Endothelial cell of umbilical vein (primary cell): ENCODE data around the gene ITGB1BP1. TPM values are rescaled to one million over a fixed set of nuclear protein-coding genes. Genes with fewer than 3 reads are reported as not detected.

ENCODE experiments used
- BruUV-seq: library from RNA; stranded (reverse); fragments of 400-500 nt; replicated peaks from 2 replicates; lab custom pipeline; 2021; lab: Mats Ljungman, UMichigan
- CTCF ChIA-PET: fragments of 300-600, 350-600 bp; sonication (Branson Sonifier 250); formaldehyde crosslinking; loops from one replicate; lab custom pipeline; 2021; ENCODE audit warnings: antibody characterized with exemption, inconsistent platforms; lab: Charles Lee
- POLR2A ChIA-PET: fragments of 300-600, 350-600 bp; sonication (Branson Sonifier 250); formaldehyde crosslinking; loops from one replicate; lab custom pipeline; 2021; ENCODE audit warnings: antibody characterized with exemption, inconsistent platforms; lab: Charles Lee
- DNase-seq: peaks from one replicate; pipeline ENCODE4 v3.0.0-alpha.2; 2011; ENCODE audit warnings: low read depth, low spot score
- FAIRE-seq: peaks from 2 replicates; lab custom pipeline; 2011; peaks lifted over from hg19 to GRCh38; lab: Jason Lieb, UNC
- H2AFZ ChIP-seq: 2 replicates; pipeline ENCODE4 v1.6.0; 2012; ENCODE audit warnings: low read depth, low read length, control low read depth, inconsistent platforms
- H3K27ac ChIP-seq: 2 replicates; pipeline ENCODE4 v1.5.1; 2011; ENCODE audit warnings: low read depth, mild to moderate bottlenecking, control low read depth, low read length, moderate library complexity; ENCODE audit not compliant: insufficient read depth
- H3K27me3 ChIP-seq, 2 experiments: 2 replicates each; pipeline versions ENCODE4 v1.6.0 to v1.6.1; 2011; ENCODE audit warnings: low read length in 2 of 2, mixed read lengths in 1 of 2; ENCODE audit not compliant: control insufficient read depth in 2 of 2, insufficient read depth in 2 of 2
- H3K36me3 ChIP-seq, 2 experiments: 2 replicates in 1 of 2; 3 replicates in 1 of 2; pipeline ENCODE4 v1.5.1; 2011; ENCODE audit warnings: low read length in 2 of 2, mild to moderate bottlenecking in 1 of 2, moderate library complexity in 1 of 2; ENCODE audit not compliant: control insufficient read depth in 2 of 2, insufficient read depth in 2 of 2; ENCODE audit errors: extremely low read depth in 1 of 2
- H3K4me1 ChIP-seq: 3 replicates; pipeline ENCODE4 v1.5.1; 2011; ENCODE audit warnings: mild to moderate bottlenecking, low read length; ENCODE audit not compliant: control insufficient read depth, insufficient read depth; ENCODE audit errors: extremely low read depth
- H3K4me2 ChIP-seq: 2 replicates; pipeline ENCODE4 v1.6.1; 2011; ENCODE audit warnings: low read length, control low read depth, mixed read lengths; ENCODE audit not compliant: insufficient read depth
- H3K4me3 ChIP-seq, 3 experiments: fragments of 200-600 bp in 1 of 3; sonication (generic), shearing (Covaris generic) in 1 of 3; replicated peaks in 1 of 3; 2 replicates each; pipeline ENCODE4 v1.5.1; 2011 to 2016; ENCODE audit warnings: control low read depth in 3 of 3, low read length in 3 of 3, mild to moderate bottlenecking in 2 of 3, inconsistent platforms in 1 of 3, low read depth in 1 of 3, moderate library complexity in 1 of 3; ENCODE audit not compliant: insufficient read depth in 1 of 3
- H3K79me2 ChIP-seq: 2 replicates; pipeline ENCODE4 v1.6.0; 2012; ENCODE audit warnings: low read length, inconsistent platforms; ENCODE audit not compliant: control insufficient read depth, insufficient read depth
- H3K9ac ChIP-seq: replicated peaks from 2 replicates; pipeline ENCODE3; 2011; ENCODE audit warnings: low read length, control low read depth; ENCODE audit not compliant: insufficient read depth; ENCODE audit errors: extremely low read depth
- H3K9me1 ChIP-seq: replicated peaks from 3 replicates; pipeline ENCODE4 v1.6.0; 2011; ENCODE audit warnings: mild to moderate bottlenecking, low read length; ENCODE audit not compliant: control insufficient read depth, insufficient read depth; ENCODE audit errors: extremely low read depth
- H3K9me3 ChIP-seq: replicated peaks from 2 replicates; pipeline ENCODE4 v1.5.1; 2012; ENCODE audit warnings: low read length, inconsistent platforms; ENCODE audit not compliant: control insufficient read depth, insufficient read depth
- H4K20me1 ChIP-seq: replicated peaks from 2 replicates; pipeline ENCODE3; 2011; ENCODE audit warnings: mild to moderate bottlenecking, low read length; ENCODE audit not compliant: control insufficient read depth, insufficient read depth; ENCODE audit errors: extremely low read depth
- EZH2 ChIP-seq: IDR thresholded peaks from 2 replicates; pipeline ENCODE4 v1.6.1; 2012; ENCODE audit warnings: borderline replicate concordance, low read depth, mild to moderate bottlenecking, moderate library complexity, low read length, inconsistent platforms; ENCODE audit not compliant: severe bottlenecking
- FOS ChIP-seq: IDR thresholded peaks from 2 replicates; pipeline ENCODE4 v1.6.1; 2011; ENCODE audit warnings: mild to moderate bottlenecking, low read length, moderate library complexity, borderline replicate concordance; ENCODE audit not compliant: insufficient read depth
- GATA2 ChIP-seq: IDR thresholded peaks from 2 replicates; pipeline ENCODE4 v1.7.0; 2011; ENCODE audit warnings: low read depth, mild to moderate bottlenecking, moderate library complexity, mixed read lengths, low read length; ENCODE audit not compliant: insufficient read length, insufficient read depth
- JUN ChIP-seq: IDR thresholded peaks from 2 replicates; pipeline ENCODE4 v1.6.1; 2011; ENCODE audit warnings: borderline replicate concordance, low read depth; ENCODE audit not compliant: insufficient read length, insufficient read depth
- MAX ChIP-seq: IDR thresholded peaks from 2 replicates; pipeline ENCODE4 v1.6.1; 2011; ENCODE audit not compliant: insufficient read depth, insufficient read length
- MYC ChIP-seq: IDR thresholded peaks from one replicate; pipeline ENCODE4 v1.6.1; 2011; ENCODE audit warnings: mild to moderate bottlenecking, low read depth, low read length
- POLR2A ChIP-seq: IDR thresholded peaks from 2 replicates; pipeline ENCODE4 v1.6.1; 2012; ENCODE audit warnings: low read depth, mild to moderate bottlenecking, control low read depth, low read length
- POLR2AphosphoS5 ChIP-seq: IDR thresholded peaks from 2 replicates; pipeline ENCODE4 v1.6.1; 2012; ENCODE audit warnings: low read depth, mild to moderate bottlenecking, control low read depth, low read length, moderate library complexity; ENCODE audit not compliant: insufficient read depth
- dilution Hi-C: fragments of 300-500 bp; cut with MboI; formaldehyde crosslinking; loops from one replicate; pipeline ENCODE4 v1.15.0; 2019; ENCODE audit warnings: low sequenced_read_pairs; ENCODE audit not compliant: extremely low pct_ligation_motif_present
- intact Hi-C: fragments of 100-400 bp; cut with micrococcal nuclease; formaldehyde crosslinking; loops from one replicate; pipeline ENCODE4 v1.10.0; 2022
- polyA plus RNA-seq, 4 experiments: library from polyadenylated mRNA; depleted of rRNA in 3 of 4; stranded (reverse) in 3 of 4; unstranded in 1 of 4; fragments of >200 nt; gene quantifications; 2 replicates each; pipeline versions ENCODE4 v1.2.1 to v1.2.3, GENCODE V29; 2011 to 2012; ENCODE audit warnings: missing spikeins in 1 of 4
- total RNA-seq: library from RNA; stranded (reverse); gene quantifications from 2 replicates; pipeline ENCODE4 v1.2.3, GENCODE V29; 2021
- TF ChIP-seq, protein P1 (sequence below), 2 donors: IDR thresholded peaks; 1 replicate in 1 of 2; 2 replicates in 1 of 2; pipeline ENCODE4 v1.5.1; 2011; ENCODE audit warnings: low read length in 2 of 2, mild to moderate bottlenecking in 2 of 2, moderate library complexity in 2 of 2, control low read depth in 1 of 2, inconsistent platforms in 1 of 2, low read depth in 1 of 2; ENCODE audit not compliant: insufficient read depth in 1 of 2; ENCODE audit errors: extremely low read depth in 1 of 2

ITGB1BP1 gene
- total and polyA plus RNA-seq, 2 donors (not counting 3 experiments of a cell fraction or from before 2014, with no cell fraction given) = 45.0 to 170 TPM

- Histone ChIP-seq H3K9ac (no peak overlapping the region), H3K27me3 (no peaks in the 10 kb centered on the region), H3K4me2 (no peak overlapping the region), H4K20me1 (no peaks in the 10 kb centered on the region), H3K79me2 (no peaks in the 10 kb centered on the region), H3K9me3 (no peaks in the 10 kb centered on the region), H3K36me3 (peaks cover 31 to 46% of the 10 kb centered on the region in 2 experiments), H3K4me1 (no peaks in the 10 kb centered on the region), H3K9me1 (no peaks in the 10 kb centered on the region), H3K4me3 (no peak overlapping the region), H2AFZ (no peak overlapping the region), H3K27ac (no peak overlapping the region)
- ChIA-PET CTCF (no interaction called here), POLR2A (no interaction called here)
- DNase-seq = no peak
- TF ChIP-seq MYC (no peak), FOS (no peak), POLR2A (no peak), JUN (no peak), MAX (no peak), EZH2 (no peak), GATA2 (no peak), POLR2AphosphoS5 (no peak)
- TF ChIP-seq, protein P1, sequence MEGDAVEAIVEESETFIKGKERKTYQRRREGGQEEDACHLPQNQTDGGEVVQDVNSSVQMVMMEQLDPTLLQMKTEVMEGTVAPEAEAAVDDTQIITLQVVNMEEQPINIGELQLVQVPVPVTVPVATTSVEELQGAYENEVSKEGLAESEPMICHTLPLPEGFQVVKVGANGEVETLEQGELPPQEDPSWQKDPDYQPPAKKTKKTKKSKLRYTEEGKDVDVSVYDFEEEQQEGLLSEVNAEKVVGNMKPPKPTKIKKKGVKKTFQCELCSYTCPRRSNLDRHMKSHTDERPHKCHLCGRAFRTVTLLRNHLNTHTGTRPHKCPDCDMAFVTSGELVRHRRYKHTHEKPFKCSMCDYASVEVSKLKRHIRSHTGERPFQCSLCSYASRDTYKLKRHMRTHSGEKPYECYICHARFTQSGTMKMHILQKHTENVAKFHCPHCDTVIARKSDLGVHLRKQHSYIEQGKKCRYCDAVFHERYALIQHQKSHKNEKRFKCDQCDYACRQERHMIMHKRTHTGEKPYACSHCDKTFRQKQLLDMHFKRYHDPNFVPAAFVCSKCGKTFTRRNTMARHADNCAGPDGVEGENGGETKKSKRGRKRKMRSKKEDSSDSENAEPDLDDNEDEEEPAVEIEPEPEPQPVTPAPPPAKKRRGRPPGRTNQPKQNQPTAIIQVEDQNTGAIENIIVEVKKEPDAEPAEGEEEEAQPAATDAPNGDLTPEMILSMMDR (IDR thresholded peaks at IDR 0.05; ENCODE audit: extremely low read depth in 1 of 2, insufficient read depth in 1 of 2, low read depth in 1 of 2, low read length in 2 of 2) = no peak
- dilution Hi-C loops (no loop called here), intact Hi-C loops (no loop called here)
- BruUV-seq = no TSS peak
- FAIRE-seq = no peak
Observed at GRCh38 chr2:9390991-9391390, 32.3 kb downstream of the ITGB1BP1 start.
